AG09309 (cell line): Measurements from ENCODE around the gene MYLK2.
A peak's percentile ranks its signal among the peaks of the same experiment; 100 is the strongest.

Source experiments
- DNase-seq: peaks from one replicate; pipeline ENCODE4 v3.0.0-alpha.2; 2010; ENCODE audit warnings: low read depth
- H3K4me3 ChIP-seq: 2 replicates; pipeline ENCODE4 v1.5.1; 2011; ENCODE audit warnings: mild to moderate bottlenecking, low read depth, low read length, moderate library complexity; ENCODE audit not compliant: control insufficient read depth
- TF ChIP-seq, protein P1 (sequence below): IDR thresholded peaks from 2 replicates; pipeline ENCODE4 v1.5.1; 2011; ENCODE audit warnings: mild to moderate bottlenecking, low read depth, low read length, inconsistent platforms; ENCODE audit not compliant: insufficient read depth, control insufficient read depth; ENCODE audit errors: missing control alignments

Gene MYLK2

GRCh38 chr20:31833931-31834521 is 14.9 kb downstream of the MYLK2 start:
- TF ChIP-seq, protein P1, sequence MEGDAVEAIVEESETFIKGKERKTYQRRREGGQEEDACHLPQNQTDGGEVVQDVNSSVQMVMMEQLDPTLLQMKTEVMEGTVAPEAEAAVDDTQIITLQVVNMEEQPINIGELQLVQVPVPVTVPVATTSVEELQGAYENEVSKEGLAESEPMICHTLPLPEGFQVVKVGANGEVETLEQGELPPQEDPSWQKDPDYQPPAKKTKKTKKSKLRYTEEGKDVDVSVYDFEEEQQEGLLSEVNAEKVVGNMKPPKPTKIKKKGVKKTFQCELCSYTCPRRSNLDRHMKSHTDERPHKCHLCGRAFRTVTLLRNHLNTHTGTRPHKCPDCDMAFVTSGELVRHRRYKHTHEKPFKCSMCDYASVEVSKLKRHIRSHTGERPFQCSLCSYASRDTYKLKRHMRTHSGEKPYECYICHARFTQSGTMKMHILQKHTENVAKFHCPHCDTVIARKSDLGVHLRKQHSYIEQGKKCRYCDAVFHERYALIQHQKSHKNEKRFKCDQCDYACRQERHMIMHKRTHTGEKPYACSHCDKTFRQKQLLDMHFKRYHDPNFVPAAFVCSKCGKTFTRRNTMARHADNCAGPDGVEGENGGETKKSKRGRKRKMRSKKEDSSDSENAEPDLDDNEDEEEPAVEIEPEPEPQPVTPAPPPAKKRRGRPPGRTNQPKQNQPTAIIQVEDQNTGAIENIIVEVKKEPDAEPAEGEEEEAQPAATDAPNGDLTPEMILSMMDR, result no peak
- no peak for DNase-seq
- no peak overlapping the region for H3K4me3 ChIP-seq

- DNase-seq, result no peak
- TF ChIP-seq, protein P1, result no peak
- H3K4me3 ChIP-seq, result no peak overlapping the region
Observed at GRCh38 chr20:31835554-31835953, 16.4 kb downstream of the MYLK2 start.

- TF ChIP-seq, protein P1, result no peak
- DNase-seq, result peak; percentile 51
- H3K4me3 ChIP-seq, result no peak overlapping the region
Observed at GRCh38 chr20:31835977-31836852, 17.1 kb downstream of the MYLK2 start.

- DNase-seq, result no peak
- no peak overlapping the region for H3K4me3 ChIP-seq
- TF ChIP-seq, protein P1, result no peak
Observed at GRCh38 chr20:31836853-31837608, 17.9 kb downstream of the MYLK2 start.

DNA sequence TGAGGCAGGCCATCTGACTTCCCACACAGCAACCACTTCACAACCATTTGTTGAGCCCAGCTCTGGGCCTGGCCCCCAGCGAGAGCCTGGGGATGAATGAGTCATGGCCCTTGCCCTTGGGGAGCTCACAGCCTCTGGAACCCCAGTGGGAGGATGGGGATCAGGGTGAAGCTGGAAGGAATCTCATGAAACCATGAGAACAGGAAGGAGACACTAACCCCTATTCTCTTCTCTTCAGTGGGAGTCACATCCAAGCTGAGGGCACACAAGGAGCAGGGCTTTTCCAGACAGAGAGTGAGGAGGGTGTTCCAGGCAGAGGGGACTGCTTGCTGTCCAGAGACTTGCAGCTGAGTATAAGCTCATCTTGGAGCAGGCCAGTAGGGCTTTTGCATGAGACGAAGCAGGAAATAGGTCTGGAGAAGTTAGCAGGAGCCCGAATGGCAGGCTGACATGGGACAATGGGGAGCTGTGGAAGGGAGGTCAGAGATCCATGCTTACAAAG is 18.8 kb downstream of the MYLK2 start:
- TF ChIP-seq, protein P1, result no peak
- DNase-seq, result no peak
- H3K4me3 ChIP-seq, result no peak overlapping the region

GRCh38 chr20:31838646-31839292 is 19.6 kb downstream of the MYLK2 start:
- H3K4me3 ChIP-seq, result no peak overlapping the region
- DNase-seq, result no peak
- TF ChIP-seq, protein P1, result no peak
